Pancreas (tissue), 10 donors: ENCODE results near the gene MRPS34. TPM values are rescaled to one million over a fixed set of nuclear protein-coding genes. Genes with fewer than 3 reads are reported as not detected.

ENCODE experiments used
- ATAC-seq, 4 donors: fragments of 200-7000 bp; cut with Tn5 transposase; one replicate each; pipeline versions ENCODE4 v1.8.0 to v1.9.1; 2020; ENCODE audit warnings: mild to moderate bottlenecking in 4 of 4, moderate library complexity in 4 of 4
- DNase-seq, 6 donors: peaks; one replicate each; pipeline ENCODE4 v3.0.0-alpha.2; 2020
- FAIRE-seq: peaks from 2 replicates; lab custom pipeline; 2012; peaks lifted over from hg19 to GRCh38; lab: Jason Lieb, UNC
- H3K27ac ChIP-seq, 4 donors: fragments of 200-600 bp; sonication (generic); 1 replicate in 3 of 4; 2 replicates in 1 of 4; pipeline versions ENCODE4 v1.5.0 to v1.8.0; 2020
- H3K27me3 ChIP-seq, 4 donors: fragments of 200-600 bp; one replicate each; pipeline ENCODE4 v1.8.0; 2021
- H3K36me3 ChIP-seq, 3 donors: fragments of 200-600 bp; sonication (generic) in 1 of 3; one replicate each; pipeline versions ENCODE4 v1.5.0 to v1.8.0; 2020 to 2021
- H3K4me1 ChIP-seq, 3 donors: fragments of 200-600 bp; one replicate each; pipeline ENCODE4 v1.8.0; 2021
- H3K4me3 ChIP-seq, 4 donors: fragments of 200-600 bp; sonication (generic) in 2 of 4; one replicate each; pipeline versions ENCODE4 v1.5.0 to v1.8.0; 2020 to 2021
- H3K9me3 ChIP-seq, 4 donors: fragments of 200-600 bp; one replicate each; pipeline ENCODE4 v1.8.0; 2021
- CTCF ChIP-seq, 4 donors: fragments of 200-600 bp; sonication (generic) in 3 of 4; IDR thresholded peaks; one replicate each; pipeline versions ENCODE4 v1.5.0 to v1.8.0; 2021; ENCODE audit warnings: antibody characterized with exemption in 4 of 4
- WGBS, 2 donors: extraction: QIAGEN DNeasy Blood & Tissue Kit; methylation state at CpG; one replicate each; pipeline ENCODE4 v1.1.7; 2013; 5-methylcytosine and 5-hydroxymethylcytosine counted together
- intact Hi-C, 3 donors: fragments of 100-400 bp; cut with DNase I; formaldehyde crosslinking; loops; one replicate each; pipeline versions ENCODE4 v1.11.1 to v1.14.2; 2022
- polyA plus RNA-seq, 2 donors: library from polyadenylated mRNA; stranded (reverse); fragments of 200-250 nt; gene quantifications; one replicate each; pipeline ENCODE4 v1.2.3, GENCODE V29; 2013
- total RNA-seq, 6 donors: library from RNA; stranded (reverse); fragmentation: NEBNext Ultra II Directional in 4 of 6; extraction: Animal tissue kit (Norgen Biotek cat#: 25700) in 4 of 6; gene quantifications; one replicate each; pipeline versions ENCODE4 v1.2.1 to v1.2.4, GENCODE V29; 2021 to 2023
- donor health status: healthy with polysubstance abuse.
- donor health status: DM: no; HTN: no; CAD: no; lungs with moderate emphysema.
- donor health status: DM: no; HTN: no; CAD: no.
- donor health status: control.
- donor health status: control.
- donor health status: Bipolar disorder and iron deficiency.
- donor health status: DM: yes; HTN: yes; CAD: no.
- donor health status: DM: no; HTN: no; CAD: no.
- donor health status: DM: no; HTN: no; CAD: no.
- donor health status: DM: yes; HTN: yes; CAD: no.

Gene MRPS34
- total and polyA plus RNA-seq, 8 donors, result 42.4 to 84.1 (median 58.3) TPM

- DNase-seq, result peak in 3 of 6 donors; percentile 46 to 89 (median 69)
- Histone ChIP-seq H3K4me1 (peaks cover 9 to 13% (median 9%) of the 10 kb centered on the region in 3 donors), H3K4me3 (peak overlapping the region; percentile 87 to 100 (median 96)), H3K27me3 (no peaks in the 10 kb centered on the region), H3K36me3 (peaks cover 0 to 25% (median 10%) of the 10 kb centered on the region in 3 donors), H3K27ac (peak overlapping the region; percentile 89 to 97 (median 92)), H3K9me3 (no peaks in the 10 kb centered on the region)
- no peak for FAIRE-seq
- ATAC-seq, result peak in 3 of 4 donors; percentile 3
- no peak for TF ChIP-seq CTCF (IDR thresholded peaks at IDR 0.05)
- 5 to 8% methylated on average over 43 to 45 of the region's 45 CpGs for WGBS, 2 donors
- intact Hi-C loops, result no loop called here
Measured at GRCh38 chr16:1773703-1774447, 941 bp upstream of the MRPS34 start.

- Histone ChIP-seq H3K27ac (peak within 1 kb of the TSS; percentile 89 to 97 (median 92)), H3K9me3 (no peaks in the 10 kb centered on the region), H3K4me1 (peaks cover 9 to 13% (median 9%) of the 10 kb centered on the region in 3 donors), H3K27me3 (no peaks in the 10 kb centered on the region), H3K36me3 (peaks cover 0 to 27% (median 4%) of the 10 kb centered on the region in 3 donors), H3K4me3 (peak within 1 kb of the TSS; percentile 87 to 100 (median 96))
- TF ChIP-seq CTCF (IDR thresholded peaks at IDR 0.05), result no peak
- intact Hi-C loops, result no loop called here
- FAIRE-seq (no peak), DNase-seq (peak in 1 of 6 donors; percentile 85), ATAC-seq (peak; percentile 0 to 3 (median 2))
- WGBS, 2 donors, result 0% methylated on average over 53 of the region's 53 CpGs
Measured at GRCh38 chr16:1772362-1772907, 499 bp downstream of the MRPS34 start, which contains the start of gene EME2. TSS of gene EME2 (plus strand) at chr16:1772810. CDS start at chr16:1773228, 418 bp downstream.

- peak in 2 of 6 donors; percentile 40 to 70 for DNase-seq
- peak overlapping the region; percentile 87 to 100 (median 96) for H3K4me3 ChIP-seq
- ATAC-seq, result no peak
- H3K4me1 ChIP-seq, result peaks cover 9 to 13% (median 9%) of the 10 kb centered on the region in 3 donors
- H3K9me3 ChIP-seq, result no peaks in the 10 kb centered on the region
- no peak for TF ChIP-seq CTCF (IDR thresholded peaks at IDR 0.05)
- FAIRE-seq, result no peak
- WGBS, 2 donors, result 7 to 10% methylated on average over 22 of the region's 22 CpGs
- intact Hi-C loops, result no loop called here
- H3K27me3 ChIP-seq, result no peaks in the 10 kb centered on the region
- H3K36me3 ChIP-seq, result peaks cover 0 to 24% (median 0%) of the 10 kb centered on the region in 3 donors
- peak overlapping the region in 3 of 4 donors; percentile 68 to 97 (median 90) for H3K27ac ChIP-seq
Measured at GRCh38 chr16:1771864-1772361, 1.0 kb downstream of the MRPS34 start.

- H3K4me3 ChIP-seq, result peak within 1 kb of the TSS; percentile 87 to 100 (median 96)
- no peaks in the 10 kb centered on the region for H3K27me3 ChIP-seq
- peaks cover 9 to 13% (median 9%) of the 10 kb centered on the region in 3 donors for H3K4me1 ChIP-seq
- H3K9me3 ChIP-seq, result no peaks in the 10 kb centered on the region
- peak; percentile 72 to 93 (median 82) for DNase-seq
- H3K27ac ChIP-seq, result peak within 1 kb of the TSS; percentile 89 to 97 (median 92)
- ATAC-seq, result peak; percentile 38 to 56 (median 50)
- no peak for TF ChIP-seq CTCF (IDR thresholded peaks at IDR 0.05)
- intact Hi-C loops, result no loop called here
- WGBS, 2 donors, result 1 to 2% methylated on average over 43 to 79 of the region's 79 CpGs
- no peak for FAIRE-seq
- H3K36me3 ChIP-seq, result peaks cover 0 to 20% (median 0%) of the 10 kb centered on the region in 3 donors
Measured at GRCh38 chr16:1771188-1771863, 1.6 kb downstream of the MRPS34 start, which contains the start of gene NME3. TSS of gene NME3 (minus strand) at chr16:1771543. CDS start at chr16:1771534, 9 bp downstream.
